B cell (primary cell): Measurements from ENCODE around the gene OLFM4. TPM values are rescaled to one million over a fixed set of nuclear protein-coding genes. Genes with fewer than 3 reads are reported as not detected.

ENCODE experiments used
- ATAC-seq: fragments of 200-7000 bp; cut with Tn5 transposase; one replicate; pipeline ENCODE4 v1.10.0; 2021; ENCODE audit warnings: low read depth, mild to moderate bottlenecking, moderate number of reproducible peaks, moderate library complexity
- CTCF ChIA-PET: fragments of 350-600 bp; sonication (Branson Sonifier 250); formaldehyde crosslinking; loops from one replicate; lab custom pipeline; 2021; ENCODE audit warnings: antibody characterized with exemption, inconsistent platforms; lab: Charles Lee
- POLR2A ChIA-PET: fragments of 350-600 bp; sonication (Branson Sonifier 250); formaldehyde crosslinking; loops from one replicate; lab custom pipeline; 2021; ENCODE audit warnings: antibody characterized with exemption; lab: Charles Lee
- DNase-seq: peaks from one replicate; pipeline ENCODE4 v3.0.0; 2013
- H2AFZ ChIP-seq: 2 replicates; pipeline ENCODE4 v1.6.1; 2012; ENCODE audit warnings: mild to moderate bottlenecking, low read depth, low read length; ENCODE audit not compliant: insufficient read depth, poor library complexity, severe bottlenecking
- H3K27ac ChIP-seq, 2 donors: 1 replicate in 1 of 2; 2 replicates in 1 of 2; pipeline ENCODE4 v1.5.1; 2012 to 2013; ENCODE audit warnings: low read length in 2 of 2, mild to moderate bottlenecking in 2 of 2, moderate library complexity in 1 of 2
- H3K27me3 ChIP-seq, 4 experiments: fragments of 200-600 bp in 1 of 4; sonication (generic) in 1 of 4; replicated peaks in 1 of 4; 1 replicate in 2 of 4; 2 replicates in 2 of 4; pipeline versions ENCODE4 v1.6.1 to v1.7.0; 2013 to 2016; ENCODE audit warnings: low read length in 3 of 4, mild to moderate bottlenecking in 2 of 4, mixed read lengths in 1 of 4, moderate library complexity in 1 of 4; ENCODE audit not compliant: insufficient read depth in 4 of 4, control insufficient read depth in 3 of 4; ENCODE audit errors: control extremely low read depth in 1 of 4
- H3K36me3 ChIP-seq, 2 experiments: replicated peaks in 1 of 2; 1 replicate in 1 of 2; 2 replicates in 1 of 2; pipeline versions ENCODE4 v1.6.1 to v1.7.1; 2013; ENCODE audit warnings: low read length in 1 of 2; ENCODE audit not compliant: insufficient read depth in 2 of 2, control insufficient read depth in 1 of 2; ENCODE audit errors: control extremely low read depth in 1 of 2, extremely low read depth in 1 of 2
- H3K4me1 ChIP-seq, 2 donors: fragments of 200-600 bp in 1 of 2; sonication (generic) in 1 of 2; 1 replicate in 1 of 2; 2 replicates in 1 of 2; pipeline versions ENCODE4 v1.5.1 to v1.6.1; 2013 to 2017; ENCODE audit warnings: low read length in 2 of 2; ENCODE audit not compliant: control insufficient read depth in 2 of 2, insufficient read depth in 2 of 2
- H3K4me2 ChIP-seq: replicated peaks from 2 replicates; pipeline ENCODE3; 2012; ENCODE audit warnings: mild to moderate bottlenecking, low read depth, low read length; ENCODE audit not compliant: poor library complexity, severe bottlenecking
- H3K4me3 ChIP-seq, 5 experiments: fragments of 200-600 bp in 1 of 5; sonication (generic) in 1 of 5; 1 replicate in 3 of 5; 2 replicates in 2 of 5; pipeline versions ENCODE4 v1.5.1 to v1.7.0; 2011 to 2016; ENCODE audit warnings: low read length in 4 of 5, mild to moderate bottlenecking in 4 of 5, low read depth in 2 of 5, control low read depth in 1 of 5, moderate library complexity in 1 of 5; ENCODE audit not compliant: insufficient read depth in 1 of 5; ENCODE audit errors: control extremely low read depth in 1 of 5, extremely low read depth in 1 of 5
- H3K79me2 ChIP-seq: fragments of 200-600 bp; sonication (generic); one replicate; pipeline ENCODE4 v1.6.0; 2016; ENCODE audit warnings: low read length; ENCODE audit not compliant: control insufficient read depth, insufficient read depth
- H3K9ac ChIP-seq: fragments of 200-600 bp; sonication (generic); 2 replicates; pipeline ENCODE4 v1.6.1; 2017; ENCODE audit warnings: mild to moderate bottlenecking, low read length, moderate library complexity
- H3K9me3 ChIP-seq, 3 donors: one replicate each; pipeline versions ENCODE4 v1.6.1 to v1.7.1; 2013; ENCODE audit warnings: low read length in 2 of 3; ENCODE audit not compliant: control insufficient read depth in 2 of 3, insufficient read depth in 1 of 3; ENCODE audit errors: control extremely low read depth in 1 of 3
- H4K20me1 ChIP-seq: 2 replicates; pipeline ENCODE4 v1.6.0; 2012; ENCODE audit warnings: mild to moderate bottlenecking, low read length; ENCODE audit not compliant: insufficient read depth, control insufficient read depth, poor library complexity, severe bottlenecking
- H3K27ac Mint-ChIP-seq: one replicate; pipeline ENCODE4 v1.8.0; 2021; ENCODE audit warnings: mixed read lengths
- H3K27me3 Mint-ChIP-seq: one replicate; pipeline ENCODE4 v1.8.0; 2021; ENCODE audit warnings: mixed read lengths
- H3K4me1 Mint-ChIP-seq: one replicate; pipeline ENCODE4 v1.8.0; 2021; ENCODE audit warnings: mixed read lengths
- H3K4me3 Mint-ChIP-seq: one replicate; pipeline ENCODE4 v1.8.0; 2021; ENCODE audit warnings: mixed read lengths
- H3K9me3 Mint-ChIP-seq: one replicate; pipeline ENCODE4 v1.8.0; 2022; ENCODE audit warnings: mixed read lengths; ENCODE audit not compliant: insufficient read depth
- CTCF ChIP-seq: fragments of 200-600 bp; IDR thresholded peaks from one replicate; pipeline ENCODE4 v1.8.0; 2022; ENCODE audit warnings: antibody characterized with exemption, mild to moderate bottlenecking
- EZH2 ChIP-seq: IDR thresholded peaks from 2 replicates; pipeline ENCODE4 v1.6.1; 2012; ENCODE audit warnings: borderline replicate concordance, low read depth, mild to moderate bottlenecking, moderate library complexity, low read length; ENCODE audit not compliant: insufficient read depth, poor library complexity, severe bottlenecking
- WGBS: methylation state at CpG from one replicate; pipeline ENCODE4 v1.1.5; 2013; ENCODE audit warnings: missing lambda C conversion rate; ENCODE audit not compliant: insufficient coverage; 5-methylcytosine and 5-hydroxymethylcytosine counted together
- intact Hi-C: fragments of 100-400 bp; cut with micrococcal nuclease; formaldehyde crosslinking; loops from one replicate; pipeline ENCODE4 v1.10.0; 2022
- polyA plus RNA-seq: library from polyadenylated mRNA; depleted of rRNA; stranded (reverse); fragments of >200 nt; gene quantifications from 2 replicates; pipeline ENCODE4 v1.2.3, GENCODE V29; 2012
- total RNA-seq, 2 donors: library from RNA; stranded (reverse); fragments of 120-200 nt in 1 of 2; gene quantifications; 1 replicate in 1 of 2; 2 replicates in 1 of 2; pipeline versions ENCODE4 v1.2.3 to v1.2.4, GENCODE V29; 2013 to 2022

The OLFM4 gene
- total and polyA plus RNA-seq, 2 donors (not counting 1 experiment from before 2014, with no cell fraction given), result not detected

GRCh38 chr13:53028063-53028462, 550 bp upstream of the OLFM4 start:
- Histone ChIP-seq H3K4me2 (no peak overlapping the region), H3K4me1 (no peaks in the 10 kb centered on the region), H3K9ac (no peak overlapping the region), H3K27me3 (peaks cover 0 to 7% (median 0%) of the 10 kb centered on the region in 4 experiments), H3K9me3 (peaks cover 0 to 4% (median 0%) of the 10 kb centered on the region in 3 donors), H3K36me3 (no peaks in the 10 kb centered on the region), H4K20me1 (no peaks in the 10 kb centered on the region), H3K4me3 (no peak overlapping the region), H2AFZ (no peak overlapping the region), H3K27ac (no peak overlapping the region), H3K79me2 (no peaks in the 10 kb centered on the region)
- POLR2A ChIA-PET, result no interaction called here
- 85% methylated on average over 3 of the region's 5 CpGs for WGBS
- TF ChIP-seq EZH2 (no peak), CTCF (no peak)
- DNase-seq (no peak), ATAC-seq (no peak)
- CTCF ChIA-PET, result interaction anchor here (1.1 kb wide), 1 partner anchor 60 kb away, joined by 3 read pairs; no protein-coding TSS in a partner anchor
- no peak overlapping the region for H3K4me3 Mint-ChIP-seq
- H3K4me1 Mint-ChIP-seq, result no peaks in the 10 kb centered on the region
- no peaks in the 10 kb centered on the region for H3K27me3 Mint-ChIP-seq
- H3K9me3 Mint-ChIP-seq, result no peaks in the 10 kb centered on the region
- intact Hi-C loops, result no loop called here
- H3K27ac Mint-ChIP-seq, result no peak overlapping the region

- H3K9ac ChIP-seq, result no peak overlapping the region
- intact Hi-C loops, result no loop called here
- peaks cover 0 to 4% (median 0%) of the 10 kb centered on the region in 3 donors for H3K9me3 ChIP-seq
- H3K4me2 ChIP-seq, result no peak overlapping the region
- DNase-seq (no peak), ATAC-seq (no peak)
- no peaks in the 10 kb centered on the region for H3K4me1 ChIP-seq
- no CpG with 5 or more reads among the region's 1 CpG for WGBS
- H2AFZ ChIP-seq, result no peak overlapping the region
- no peaks in the 10 kb centered on the region for H3K4me1 Mint-ChIP-seq
- H3K27me3 Mint-ChIP-seq, result no peaks in the 10 kb centered on the region
- TF ChIP-seq EZH2, result no peak
- TF ChIP-seq CTCF, result no peak
- H3K27ac ChIP-seq, result no peak overlapping the region
- ChIA-PET CTCF (no interaction called here), POLR2A (no interaction called here)
- no peaks in the 10 kb centered on the region for H3K79me2 ChIP-seq
- no peak overlapping the region for H3K27ac Mint-ChIP-seq
- H3K27me3 ChIP-seq, result no peaks in the 10 kb centered on the region
- H4K20me1 ChIP-seq, result no peaks in the 10 kb centered on the region
- no peaks in the 10 kb centered on the region for H3K36me3 ChIP-seq
- H3K9me3 Mint-ChIP-seq, result no peaks in the 10 kb centered on the region
- H3K4me3 ChIP-seq, result no peak overlapping the region
- no peak overlapping the region for H3K4me3 Mint-ChIP-seq
Observed at GRCh38 chr13:53032849-53033248, 4.2 kb downstream of the OLFM4 start.
